ENCODE data around the gene PLOD2.

The PLOD2 gene

GRCh38 chr3:146037697-146038096 is 123.3 kb downstream of the PLOD2 start:
- DNase-seq (ENCODE audit: insufficient read length, low spot score) (no peak), FAIRE-seq (no peak)
- TF ChIP-seq CTCF (IDR thresholded peaks at IDR 0.05; ENCODE audit: insufficient read depth, missing control alignments): no peak

- DNase-seq (ENCODE audit: insufficient read length, low spot score) (no peak), FAIRE-seq (no peak)
- TF ChIP-seq CTCF (IDR thresholded peaks at IDR 0.05; ENCODE audit: insufficient read depth, missing control alignments): no peak
These were observed 124.7 kb downstream of the PLOD2 start for GRCh38 chr3:146036281-146036680.

- no peak for DNase-seq (ENCODE audit: insufficient read length, low spot score)
These were observed 125.6 kb downstream of the PLOD2 start for GRCh38 chr3:146035366-146035765.

GRCh38 chr3:146033950-146034349 is 127.0 kb downstream of the PLOD2 start:
- no peak for DNase-seq (ENCODE audit: insufficient read length, low spot score)
- TF ChIP-seq CTCF (IDR thresholded peaks at IDR 0.05; ENCODE audit: insufficient read depth, missing control alignments): no peak
- FAIRE-seq: no peak

More at GRCh38 chr3:146035366-146035765, 125.6 kb downstream of the PLOD2 start:
- no peak for TF ChIP-seq CTCF (IDR thresholded peaks at IDR 0.05; ENCODE audit: insufficient read depth, missing control alignments)
- FAIRE-seq: no peak

- peak; percentile 19 for TF ChIP-seq CTCF (IDR thresholded peaks at IDR 0.05; ENCODE audit: insufficient read depth, missing control alignments)
- no peak for FAIRE-seq
- no peak for DNase-seq (ENCODE audit: insufficient read length, low spot score)
These were observed 134.4 kb downstream of the PLOD2 start for GRCh38 chr3:146026547-146026946.

- DNase-seq (ENCODE audit: insufficient read length, low spot score) (no peak), FAIRE-seq (no peak)
These were observed 136.7 kb downstream of the PLOD2 start for GRCh38 chr3:146024260-146024659.

GRCh38 chr3:146020969-146021368 is 140.0 kb downstream of the PLOD2 start:
- FAIRE-seq (no peak), DNase-seq (ENCODE audit: insufficient read length, low spot score) (no peak)
- TF ChIP-seq CTCF (IDR thresholded peaks at IDR 0.05; ENCODE audit: insufficient read depth, missing control alignments): no peak

More at GRCh38 chr3:146024260-146024659, 136.7 kb downstream of the PLOD2 start:
- no peak for TF ChIP-seq CTCF (IDR thresholded peaks at IDR 0.05; ENCODE audit: insufficient read depth, missing control alignments)
